GM18951 (cell line): ENCODE data around the gene ERGIC1.
"Not testable (repeated sequence)": the region's sequence is repeated elsewhere in the genome, so short reads cannot be mapped to it uniquely, and the experiment has no call there.

Source experiments
- POLR2A ChIP-seq: IDR thresholded peaks from 4 replicates; pipeline ENCODE4 v1.6.1; 2011; ENCODE audit warnings: mild to moderate bottlenecking; ENCODE audit not compliant: insufficient read length, insufficient read depth; ENCODE audit errors: extremely low read depth
- in situ Hi-C: fragments of 300-500 bp; cut with MboI; formaldehyde crosslinking; loops from one replicate; pipeline ENCODE4 v1.12.0; 2022; ENCODE audit warnings: low sequenced_read_pairs, mixed read lengths, inconsistent platforms; ENCODE audit not compliant: unreplicated experiment

Gene ERGIC1

GRCh38 chr5:172849606-172850453 lies 15.8 kb downstream of the ERGIC1 start:
- in situ Hi-C loops: no loop called here
- no peak for TF ChIP-seq POLR2A

GRCh38 chr5:172850454-172850797 lies 16.4 kb downstream of the ERGIC1 start:
- in situ Hi-C loops: no loop called here
- TF ChIP-seq POLR2A: no peak

GRCh38 chr5:172851254-172851653 lies 17.2 kb downstream of the ERGIC1 start:
- in situ Hi-C loops: not testable (repeated sequence)

GRCh38 chr5:172852490-172853354 lies 18.7 kb downstream of the ERGIC1 start:
- in situ Hi-C loops: no loop called here
- no peak for TF ChIP-seq POLR2A

- TF ChIP-seq POLR2A: no peak
- in situ Hi-C loops: no loop called here
Observed at GRCh38 chr5:172853355-172853975, 19.4 kb downstream of the ERGIC1 start.

- in situ Hi-C loops: no loop called here
- no peak for TF ChIP-seq POLR2A
Observed at GRCh38 chr5:172854451-172854871, 20.4 kb downstream of the ERGIC1 start.

- no peak for TF ChIP-seq POLR2A
- in situ Hi-C loops: no loop called here
Observed at GRCh38 chr5:172854971-172855370, 20.9 kb downstream of the ERGIC1 start.

- TF ChIP-seq POLR2A: no peak
- in situ Hi-C loops: no loop called here
Observed at GRCh38 chr5:172855597-172856292, 21.7 kb downstream of the ERGIC1 start.

- TF ChIP-seq POLR2A: no peak
- in situ Hi-C loops: no loop called here
Observed at GRCh38 chr5:172856336-172856735, 22.3 kb downstream of the ERGIC1 start.

- in situ Hi-C loops: no loop called here
- no peak for TF ChIP-seq POLR2A
Observed at GRCh38 chr5:172857982-172858381, 23.9 kb downstream of the ERGIC1 start.

- no peak for TF ChIP-seq POLR2A
- in situ Hi-C loops: no loop called here
Observed at GRCh38 chr5:172858511-172858989, 24.5 kb downstream of the ERGIC1 start.

- in situ Hi-C loops: no loop called here
- no peak for TF ChIP-seq POLR2A
Observed at GRCh38 chr5:172858990-172859811, 25.1 kb downstream of the ERGIC1 start.
